Neural progenitor cell (in vitro differentiated cells): ENCODE measurements around the gene PPP1R37.

Source experiments
- CTCF ChIP-seq: fragments of 200-600 bp; sonication (generic); IDR thresholded peaks from 2 replicates; pipeline ENCODE4 v1.5.1; 2017; ENCODE audit warnings: antibody characterized with exemption, mild to moderate bottlenecking
- EZH2 ChIP-seq: fragments of 200-600 bp; sonication (generic); IDR thresholded peaks from 2 replicates; pipeline ENCODE4 v1.6.1; 2017; ENCODE audit warnings: antibody characterized with exemption, mild to moderate bottlenecking, moderate library complexity
- EZH2phosphoT487 ChIP-seq: fragments of 200-600 bp; sonication (generic); IDR thresholded peaks from 2 replicates; pipeline ENCODE4 v1.6.1; 2017; ENCODE audit warnings: antibody characterized with exemption

GRCh38 chr19:45153339-45154063, 60.5 kb downstream of the PPP1R37 start:
- TF ChIP-seq EZH2phosphoT487 (peak; percentile 25), CTCF (no peak), EZH2 (peak; percentile 78)
